SH-SY5Y (cell line): ENCODE results near the gene SORCS3.

Experiments used
- GATA2 ChIP-seq: IDR thresholded peaks from 2 replicates; pipeline ENCODE4 v1.6.1; 2011; ENCODE audit warnings: mild to moderate bottlenecking, low read depth, low read length
- GATA3 ChIP-seq: IDR thresholded peaks from 2 replicates; pipeline ENCODE4 v1.6.1; 2011; ENCODE audit warnings: low read depth, mild to moderate bottlenecking, low read length, moderate library complexity

GRCh38 chr10:104650072-104650471 lies 9.0 kb downstream of the SORCS3 start:
- TF ChIP-seq GATA3, result no peak
- no peak for TF ChIP-seq GATA2
